ENCODE data around the gene M6PR.

Gene M6PR

GRCh38 chr12:8969861-8970411, 20.5 kb upstream of the M6PR start (continued):
- no peak for TF ChIP-seq ZNF8 (CRISPR knock-in tag; IDR thresholded peaks at IDR 0.05)
- no peak for TF ChIP-seq CSDC2 (CRISPR knock-in tag; IDR thresholded peaks at IDR 0.05)
- TF ChIP-seq PPARA (CRISPR knock-in tag; IDR thresholded peaks at IDR 0.05; ENCODE audit: borderline replicate concordance) = no peak
- no peak for TF ChIP-seq ARNTL (CRISPR knock-in tag; IDR thresholded peaks at IDR 0.05; ENCODE audit: borderline replicate concordance, low read depth)

DNA sequence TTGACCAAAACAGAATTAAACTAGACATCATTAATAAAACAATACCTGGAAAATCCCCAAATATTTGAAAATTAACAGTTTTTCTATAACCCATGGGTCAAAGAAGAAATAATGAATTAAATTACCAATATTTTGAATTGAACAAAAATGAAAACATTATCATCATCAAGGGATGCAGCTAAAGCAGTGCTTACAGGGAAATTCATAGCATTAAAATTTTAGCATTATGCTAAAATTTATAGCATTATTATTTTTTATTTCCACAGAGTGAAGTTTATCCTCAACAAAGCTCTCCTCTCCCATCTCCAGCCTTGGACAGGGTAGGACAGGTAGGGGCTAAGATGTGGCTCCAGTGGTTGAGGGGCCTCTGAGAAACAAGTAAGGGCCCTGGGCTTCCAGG, 19.3 kb upstream of the M6PR start:
- no peak for ATAC-seq
- TF ChIP-seq GLIS3 (CRISPR knock-in tag; IDR thresholded peaks at IDR 0.05) (no peak), CSRNP3 (CRISPR knock-in tag; IDR thresholded peaks at IDR 0.05) (no peak), ISL1 (CRISPR knock-in tag; IDR thresholded peaks at IDR 0.05) (no peak), ZNF565 (CRISPR knock-in tag; conservative IDR thresholded peaks at IDR 0.05; ENCODE audit: low read depth) (no peak), CSDC2 (CRISPR knock-in tag; IDR thresholded peaks at IDR 0.05) (no peak), BACH2 (CRISPR knock-in tag; IDR thresholded peaks at IDR 0.05; ENCODE audit: borderline replicate concordance) (no peak), CREB5 (CRISPR knock-in tag; IDR thresholded peaks at IDR 0.05; ENCODE audit: low read depth) (no peak), ZNF70 (CRISPR knock-in tag; IDR thresholded peaks at IDR 0.05) (no peak)
- TF ChIP-seq, protein P1, sequence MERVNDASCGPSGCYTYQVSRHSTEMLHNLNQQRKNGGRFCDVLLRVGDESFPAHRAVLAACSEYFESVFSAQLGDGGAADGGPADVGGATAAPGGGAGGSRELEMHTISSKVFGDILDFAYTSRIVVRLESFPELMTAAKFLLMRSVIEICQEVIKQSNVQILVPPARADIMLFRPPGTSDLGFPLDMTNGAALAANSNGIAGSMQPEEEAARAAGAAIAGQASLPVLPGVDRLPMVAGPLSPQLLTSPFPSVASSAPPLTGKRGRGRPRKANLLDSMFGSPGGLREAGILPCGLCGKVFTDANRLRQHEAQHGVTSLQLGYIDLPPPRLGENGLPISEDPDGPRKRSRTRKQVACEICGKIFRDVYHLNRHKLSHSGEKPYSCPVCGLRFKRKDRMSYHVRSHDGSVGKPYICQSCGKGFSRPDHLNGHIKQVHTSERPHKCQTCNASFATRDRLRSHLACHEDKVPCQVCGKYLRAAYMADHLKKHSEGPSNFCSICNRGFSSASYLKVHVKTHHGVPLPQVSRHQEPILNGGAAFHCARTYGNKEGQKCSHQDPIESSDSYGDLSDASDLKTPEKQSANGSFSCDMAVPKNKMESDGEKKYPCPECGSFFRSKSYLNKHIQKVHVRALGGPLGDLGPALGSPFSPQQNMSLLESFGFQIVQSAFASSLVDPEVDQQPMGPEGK (CRISPR knock-in tag; IDR thresholded peaks at IDR 0.05; ENCODE audit: borderline replicate concordance) = no peak

GRCh38 chr12:8960176-8960575, 10.7 kb upstream of the M6PR start:
- no peak for ATAC-seq
- TF ChIP-seq TCF4 (CRISPR knock-in tag; IDR thresholded peaks at IDR 0.05; ENCODE audit: borderline replicate concordance) (no peak), ZFP3 (CRISPR knock-in tag; IDR thresholded peaks at IDR 0.05) (no peak), ISL1 (CRISPR knock-in tag; IDR thresholded peaks at IDR 0.05) (no peak), CSDC2 (CRISPR knock-in tag; IDR thresholded peaks at IDR 0.05) (no peak), ZNF565 (CRISPR knock-in tag; conservative IDR thresholded peaks at IDR 0.05; ENCODE audit: low read depth) (no peak), CREB5 (CRISPR knock-in tag; IDR thresholded peaks at IDR 0.05; ENCODE audit: low read depth) (no peak), ARNTL (CRISPR knock-in tag; IDR thresholded peaks at IDR 0.05; ENCODE audit: borderline replicate concordance, low read depth) (no peak), ESRRG (CRISPR knock-in tag; IDR thresholded peaks at IDR 0.05) (no peak)
- TF ChIP-seq, protein P2, sequence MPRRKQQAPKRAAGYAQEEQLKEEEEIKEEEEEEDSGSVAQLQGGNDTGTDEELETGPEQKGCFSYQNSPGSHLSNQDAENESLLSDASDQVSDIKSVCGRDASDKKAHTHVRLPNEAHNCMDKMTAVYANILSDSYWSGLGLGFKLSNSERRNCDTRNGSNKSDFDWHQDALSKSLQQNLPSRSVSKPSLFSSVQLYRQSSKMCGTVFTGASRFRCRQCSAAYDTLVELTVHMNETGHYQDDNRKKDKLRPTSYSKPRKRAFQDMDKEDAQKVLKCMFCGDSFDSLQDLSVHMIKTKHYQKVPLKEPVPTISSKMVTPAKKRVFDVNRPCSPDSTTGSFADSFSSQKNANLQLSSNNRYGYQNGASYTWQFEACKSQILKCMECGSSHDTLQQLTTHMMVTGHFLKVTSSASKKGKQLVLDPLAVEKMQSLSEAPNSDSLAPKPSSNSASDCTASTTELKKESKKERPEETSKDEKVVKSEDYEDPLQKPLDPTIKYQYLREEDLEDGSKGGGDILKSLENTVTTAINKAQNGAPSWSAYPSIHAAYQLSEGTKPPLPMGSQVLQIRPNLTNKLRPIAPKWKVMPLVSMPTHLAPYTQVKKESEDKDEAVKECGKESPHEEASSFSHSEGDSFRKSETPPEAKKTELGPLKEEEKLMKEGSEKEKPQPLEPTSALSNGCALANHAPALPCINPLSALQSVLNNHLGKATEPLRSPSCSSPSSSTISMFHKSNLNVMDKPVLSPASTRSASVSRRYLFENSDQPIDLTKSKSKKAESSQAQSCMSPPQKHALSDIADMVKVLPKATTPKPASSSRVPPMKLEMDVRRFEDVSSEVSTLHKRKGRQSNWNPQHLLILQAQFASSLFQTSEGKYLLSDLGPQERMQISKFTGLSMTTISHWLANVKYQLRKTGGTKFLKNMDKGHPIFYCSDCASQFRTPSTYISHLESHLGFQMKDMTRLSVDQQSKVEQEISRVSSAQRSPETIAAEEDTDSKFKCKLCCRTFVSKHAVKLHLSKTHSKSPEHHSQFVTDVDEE (CRISPR knock-in tag; IDR thresholded peaks at IDR 0.05) = no peak

- no peak for TF ChIP-seq CSDC2 (CRISPR knock-in tag; IDR thresholded peaks at IDR 0.05)
- no peak for TF ChIP-seq ZC3H10 (CRISPR knock-in tag; IDR thresholded peaks at IDR 0.05)
- TF ChIP-seq TOX (CRISPR knock-in tag; IDR thresholded peaks at IDR 0.05; ENCODE audit: borderline replicate concordance) = no peak
- TF ChIP-seq, protein P1 (CRISPR knock-in tag; IDR thresholded peaks at IDR 0.05; ENCODE audit: borderline replicate concordance) = no peak
- no peak for TF ChIP-seq SNAI2 (CRISPR knock-in tag; IDR thresholded peaks at IDR 0.05)
- no peak for TF ChIP-seq ZFP30 (CRISPR knock-in tag; IDR thresholded peaks at IDR 0.05)
- no peak for TF ChIP-seq GLIS3 (CRISPR knock-in tag; IDR thresholded peaks at IDR 0.05)
- TF ChIP-seq ZNF565 (CRISPR knock-in tag; conservative IDR thresholded peaks at IDR 0.05; ENCODE audit: low read depth) = no peak
- ATAC-seq = no peak
These were observed 8.6 kb upstream of the M6PR start for GRCh38 chr12:8958066-8958465.
